GM19324 (cell line): ENCODE measurements around the gene ZFHX3.

ENCODE experiments used
- ATAC-seq: cut with Tn5 transposase; IDR thresholded peaks from one replicate; pipeline ENCODE4 v1.9.1; 2021; ENCODE audit warnings: mild to moderate bottlenecking, moderate library complexity; ENCODE audit not compliant: unreplicated experiment, low FRiP score

The ZFHX3 gene

DNA sequence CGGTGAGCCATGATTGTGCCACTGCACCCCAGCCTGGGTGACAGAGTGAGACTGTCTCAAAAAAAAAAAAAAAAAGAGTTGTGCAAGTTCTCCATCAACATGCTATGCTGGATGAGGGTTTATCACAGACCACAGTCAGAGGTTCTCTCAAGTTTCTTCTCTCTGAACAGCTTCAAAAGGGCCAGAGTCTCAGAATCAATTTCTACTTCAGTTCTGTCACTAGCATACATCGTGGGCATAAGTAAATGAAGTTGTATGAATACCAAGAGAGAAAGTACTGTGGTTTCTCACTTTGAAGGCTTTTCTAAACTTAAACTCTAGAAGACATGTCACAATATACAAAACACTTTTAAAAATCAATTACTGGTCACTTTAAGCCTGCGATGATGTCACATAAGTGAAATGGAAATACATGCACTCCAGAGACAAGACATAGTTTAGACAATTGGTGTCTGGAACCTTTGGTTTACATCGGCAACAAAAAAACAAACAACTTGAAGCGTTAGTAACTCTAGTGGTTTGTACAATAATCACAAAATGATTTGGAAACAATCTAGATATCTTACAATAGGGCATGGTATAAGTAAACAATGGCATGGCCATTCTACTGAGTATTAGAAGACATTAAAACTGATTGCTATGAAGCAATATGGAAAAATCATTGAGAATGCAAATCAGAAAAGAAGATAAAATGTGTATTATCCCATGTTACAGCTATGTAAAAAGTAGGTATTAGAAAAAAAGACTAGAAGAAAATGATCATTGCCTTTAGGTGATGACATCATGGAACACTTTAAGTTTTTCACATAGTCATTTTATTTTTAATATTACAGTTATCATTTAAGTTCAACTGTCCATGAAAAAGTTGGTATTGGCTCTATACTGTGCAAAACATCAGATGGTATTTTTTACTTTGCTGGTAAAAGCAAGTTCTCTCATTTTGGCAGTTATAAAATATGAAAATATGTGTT lies 232.3 kb downstream of the ZFHX3 start:
- no peak for ATAC-seq

DNA sequence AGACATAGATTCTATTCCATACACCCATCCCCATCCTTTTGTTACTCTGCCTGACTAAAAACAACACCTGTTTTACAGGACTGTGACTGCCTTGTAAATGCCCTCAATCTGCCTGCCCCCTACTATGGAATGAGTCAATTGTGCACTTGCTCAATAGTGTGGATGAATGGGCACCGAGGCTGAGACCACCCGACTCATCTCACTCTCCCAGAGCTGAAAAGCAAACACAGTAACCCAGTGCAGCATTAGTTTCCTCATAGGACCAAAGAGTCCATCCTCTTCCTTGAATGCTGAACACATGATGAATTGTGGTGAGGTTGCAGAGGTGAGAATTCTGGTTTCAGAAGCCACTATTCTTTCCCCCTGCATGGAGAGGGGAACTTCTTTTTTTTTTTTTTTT lies 233.7 kb downstream of the ZFHX3 start:
- no peak for ATAC-seq

- ATAC-seq = no peak
Observed at GRCh38 chr16:72812672-72813071, 235.3 kb downstream of the ZFHX3 start.

- no peak for ATAC-seq
Observed at GRCh38 chr16:72811876-72812275, 236.1 kb downstream of the ZFHX3 start.

DNA sequence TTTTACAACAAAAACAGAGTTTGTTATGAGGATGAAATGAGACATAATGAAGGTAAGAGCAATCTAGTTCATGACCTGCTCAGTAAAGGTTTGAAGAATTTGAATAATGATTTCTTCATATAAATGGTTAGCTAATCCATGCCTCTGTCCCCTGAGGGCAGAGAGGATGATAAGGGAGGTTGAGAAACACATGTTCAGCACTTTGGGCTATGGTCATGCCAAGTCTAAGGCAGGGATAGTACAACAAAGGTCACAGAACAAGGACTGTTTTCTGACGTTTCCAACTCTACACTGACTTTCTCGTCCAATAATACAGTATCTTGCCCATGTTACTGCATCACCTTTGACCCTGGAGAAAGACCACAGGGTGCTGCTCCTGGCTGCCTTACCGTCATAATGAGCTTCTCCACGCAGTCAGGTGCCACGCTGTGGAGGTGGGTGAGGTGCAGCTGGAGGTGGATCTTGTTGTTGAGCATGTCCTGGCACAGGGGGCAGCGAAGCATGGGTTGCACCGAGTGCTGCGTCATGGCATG lies 236.7 kb downstream of the ZFHX3 start:
- no peak for ATAC-seq

DNA sequence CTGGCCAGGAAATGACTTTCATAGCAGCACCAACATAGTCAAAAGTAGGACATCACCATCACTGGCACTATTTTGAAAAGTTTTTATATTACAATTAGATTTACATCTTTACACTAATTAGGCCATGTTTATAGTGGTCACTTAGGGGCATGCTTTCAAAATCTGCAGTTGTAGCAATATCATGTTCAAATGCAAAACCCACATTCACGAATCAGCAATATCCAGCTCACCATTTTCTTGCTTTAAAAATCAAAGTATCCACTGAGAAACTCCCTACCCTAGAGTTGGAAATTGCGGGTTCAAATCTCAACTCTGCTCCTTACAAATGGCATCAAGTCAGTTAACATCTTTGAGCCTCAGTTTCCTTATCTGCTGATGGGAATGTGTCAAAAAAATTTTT lies 237.4 kb downstream of the ZFHX3 start:
- ATAC-seq = no peak

- ATAC-seq = no peak
Observed at GRCh38 chr16:72809446-72809845, 238.5 kb downstream of the ZFHX3 start.

- no peak for ATAC-seq
Observed at GRCh38 chr16:72808754-72809153, 239.2 kb downstream of the ZFHX3 start.

- no peak for ATAC-seq
Observed at GRCh38 chr16:72807245-72807644, 240.7 kb downstream of the ZFHX3 start.

DNA sequence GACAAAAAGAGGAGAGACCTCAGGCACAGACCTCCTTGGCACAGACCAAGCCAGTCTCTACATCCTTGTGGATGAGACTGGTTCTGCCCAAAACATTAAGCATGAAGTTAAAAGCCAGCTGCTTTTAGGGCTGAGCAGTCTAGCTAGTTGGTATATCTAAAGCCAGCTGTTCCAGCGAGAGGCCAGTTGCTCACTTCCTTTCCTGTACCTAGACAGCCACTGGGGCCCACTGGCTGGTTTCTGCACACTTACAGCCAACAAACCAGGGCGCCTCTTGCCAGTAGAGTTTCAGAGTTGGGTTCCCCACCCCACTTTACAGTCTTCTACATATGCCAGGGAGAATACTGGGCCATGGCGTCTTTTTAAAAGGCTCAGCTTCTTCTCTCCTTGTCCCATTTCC lies 242.4 kb downstream of the ZFHX3 start:
- no peak for ATAC-seq

- no peak for ATAC-seq
Observed at GRCh38 chr16:72800524-72801161, 247.3 kb downstream of the ZFHX3 start.

GRCh38 chr16:72798264-72798663 lies 249.7 kb downstream of the ZFHX3 start:
- ATAC-seq = no peak

- no peak for ATAC-seq
Observed at GRCh38 chr16:72797621-72798020, 250.3 kb downstream of the ZFHX3 start.

DNA sequence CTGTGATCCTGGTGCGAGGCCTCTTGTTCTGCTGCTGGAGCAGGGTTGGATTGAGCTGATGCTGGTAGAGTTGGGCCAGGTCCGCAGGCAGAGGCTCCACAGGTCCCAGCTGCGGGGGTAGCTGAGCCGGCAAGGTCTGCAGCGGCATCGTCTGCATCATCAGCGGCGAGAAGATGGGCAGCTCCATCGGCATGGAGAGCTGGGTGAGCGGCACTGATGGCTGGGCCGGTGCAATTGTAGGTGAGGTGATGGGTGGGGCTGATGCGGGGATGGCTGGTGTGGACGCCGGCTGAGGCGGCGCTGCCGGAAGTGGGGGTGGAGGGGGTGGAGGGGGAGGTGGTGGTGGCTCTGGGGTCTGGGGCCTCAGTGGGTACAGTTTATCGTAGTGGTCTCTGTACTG lies 251.7 kb downstream of the ZFHX3 start:
- no peak for ATAC-seq

- ATAC-seq = no peak
Observed at GRCh38 chr16:72794986-72795385, 252.9 kb downstream of the ZFHX3 start.

GRCh38 chr16:72794319-72794718 lies 253.6 kb downstream of the ZFHX3 start:
- ATAC-seq = no peak

DNA sequence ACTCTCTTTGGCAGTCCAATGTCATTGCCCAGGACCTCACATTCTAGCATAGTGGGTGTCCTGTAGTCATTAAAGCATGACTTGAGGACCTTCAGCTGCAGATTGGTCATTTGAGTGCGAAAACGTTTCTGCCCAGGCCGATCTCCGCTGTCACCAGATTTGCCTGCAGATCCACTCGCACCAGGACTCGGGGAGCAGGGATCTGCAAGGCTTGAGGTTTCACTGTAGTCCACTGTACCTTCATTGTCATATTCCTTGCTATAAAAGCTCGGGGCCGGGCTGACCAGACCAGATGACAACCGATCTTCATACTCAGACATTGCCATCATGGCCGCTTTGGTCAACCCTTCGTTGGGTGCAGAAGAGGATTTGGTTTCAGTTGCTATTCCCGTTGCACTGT lies 254.2 kb downstream of the ZFHX3 start:
- ATAC-seq = no peak

DNA sequence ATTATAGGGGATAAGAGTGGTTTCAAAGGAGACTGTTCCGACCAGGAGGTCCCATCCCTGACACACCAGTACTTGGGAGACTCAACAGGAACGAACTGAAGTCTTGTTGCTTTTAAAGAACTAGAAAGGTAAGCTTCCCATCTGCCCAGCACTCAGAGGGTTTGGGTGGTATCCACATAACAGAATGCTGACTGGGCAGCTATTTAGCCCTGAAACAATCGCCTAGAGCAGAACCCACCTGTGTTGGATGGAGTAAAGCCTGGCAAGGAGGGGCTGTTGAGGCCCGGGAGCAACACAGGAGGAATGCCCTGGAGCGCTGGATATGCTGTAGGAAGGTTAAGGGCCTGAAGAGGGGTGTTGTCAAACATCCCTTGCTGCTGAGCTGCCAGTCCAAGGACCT lies 254.9 kb downstream of the ZFHX3 start:
- no peak for ATAC-seq

GRCh38 chr16:72791786-72792185 lies 256.1 kb downstream of the ZFHX3 start:
- no peak for ATAC-seq

DNA sequence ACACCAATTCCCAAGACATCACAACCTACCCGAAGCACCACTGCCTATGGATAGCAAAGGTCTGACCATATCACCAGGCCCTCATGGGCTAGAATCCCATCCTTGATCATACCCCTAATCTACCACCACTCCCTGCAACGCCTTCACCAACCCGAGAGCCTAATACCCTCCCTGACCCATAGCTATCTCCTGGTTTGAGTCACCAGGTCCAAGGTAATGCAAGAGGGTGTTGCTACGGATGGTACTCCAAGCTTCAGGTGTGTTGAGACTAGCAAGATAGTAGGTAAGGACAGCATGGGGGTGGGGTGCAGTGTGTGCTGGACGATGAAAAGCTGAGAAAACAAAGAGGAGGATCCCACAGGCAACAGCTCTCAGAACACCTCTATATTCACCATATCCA lies 258.0 kb downstream of the ZFHX3 start:
- no peak for ATAC-seq

- no peak for ATAC-seq
Observed at GRCh38 chr16:72789465-72789864, 258.5 kb downstream of the ZFHX3 start.
